Stimulated activated naive CD8-positive, alpha-beta T cell treated with anti-CD3 and anti-CD28 coated beads, Interleukin-15, Interleukin-2, amounts not matched to agents 100 U/mL and 50 U/mL, for 24 hours (primary cell): Measurements from ENCODE around the gene GPLD1.
A peak's percentile ranks its signal among the peaks of the same experiment; 100 is the strongest.

Source experiments
- ATAC-seq: fragments of 150-1000 bp; cut with Tn5 transposase; one replicate; pipeline ENCODE4 v1.10.0; 2021
- DNase-seq: peaks from one replicate; pipeline ENCODE4 v3.0.0; 2021

The GPLD1 gene

GRCh38 chr6:24455061-24455460 is 34.3 kb downstream of the GPLD1 start:
- ATAC-seq (no peak), DNase-seq (no peak)

DNA sequence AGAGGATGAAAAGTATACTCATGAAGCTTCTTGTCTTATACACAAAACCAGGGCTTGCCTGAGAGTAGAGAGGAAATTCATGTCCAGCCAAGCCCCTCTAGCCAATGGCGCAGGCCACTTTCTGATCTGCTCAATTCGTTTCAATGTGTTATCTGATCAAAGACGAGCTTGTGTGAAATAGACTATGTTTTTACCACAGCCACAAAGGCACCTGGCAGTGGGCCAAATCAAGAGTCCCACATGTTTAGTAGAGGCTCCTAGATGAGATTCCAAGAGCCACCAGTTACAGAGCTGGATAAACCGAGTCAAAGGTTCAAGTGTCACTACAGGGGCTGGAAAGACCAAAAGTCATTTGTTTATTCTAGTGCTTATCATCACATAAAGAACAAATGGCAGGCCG is 34.9 kb downstream of the GPLD1 start:
- DNase-seq (no peak), ATAC-seq (no peak)

GRCh38 chr6:24453921-24454320 is 35.5 kb downstream of the GPLD1 start:
- ATAC-seq: no peak

DNA sequence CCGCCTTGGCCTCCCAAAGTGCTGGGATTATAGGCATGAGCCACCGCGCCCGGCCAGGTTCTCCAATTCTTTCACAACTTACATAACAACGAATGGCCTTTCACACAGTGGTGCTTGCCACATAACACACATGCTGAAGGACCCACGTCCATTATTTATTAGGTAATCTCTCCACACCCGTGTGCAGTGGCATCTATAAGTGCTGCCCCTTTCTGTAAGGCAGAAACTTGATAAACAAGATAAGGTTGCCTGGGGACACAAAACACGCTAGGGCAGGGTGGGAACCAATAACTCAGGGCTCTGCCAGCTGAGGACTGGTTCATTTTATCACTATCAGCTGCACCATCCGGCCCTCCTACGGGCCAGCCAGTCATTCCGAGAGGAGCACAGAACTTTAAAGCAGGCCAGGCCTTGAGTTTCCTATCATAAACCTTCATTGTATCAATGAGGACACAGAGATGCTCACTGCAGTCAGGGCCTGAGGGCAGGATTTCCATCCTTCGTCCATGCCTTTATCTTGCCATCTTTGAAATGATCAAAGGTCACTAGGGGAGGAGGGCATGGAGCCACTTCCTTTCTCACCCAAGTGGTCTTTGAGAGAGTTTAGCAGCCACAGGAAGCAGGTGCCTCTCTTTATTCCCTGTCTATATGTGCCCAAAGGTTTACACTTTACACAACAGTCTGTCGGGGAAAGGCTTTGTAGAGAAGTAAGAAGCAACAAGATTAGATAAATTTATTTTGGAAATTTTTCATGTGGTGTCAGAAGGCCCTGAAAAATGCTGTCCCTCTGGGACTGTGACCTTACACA is 37.6 kb downstream of the GPLD1 start:
- no peak for DNase-seq
- ATAC-seq: no peak

More at GRCh38 chr6:24453921-24454320, 35.5 kb downstream of the GPLD1 start:
- no peak for DNase-seq

DNA sequence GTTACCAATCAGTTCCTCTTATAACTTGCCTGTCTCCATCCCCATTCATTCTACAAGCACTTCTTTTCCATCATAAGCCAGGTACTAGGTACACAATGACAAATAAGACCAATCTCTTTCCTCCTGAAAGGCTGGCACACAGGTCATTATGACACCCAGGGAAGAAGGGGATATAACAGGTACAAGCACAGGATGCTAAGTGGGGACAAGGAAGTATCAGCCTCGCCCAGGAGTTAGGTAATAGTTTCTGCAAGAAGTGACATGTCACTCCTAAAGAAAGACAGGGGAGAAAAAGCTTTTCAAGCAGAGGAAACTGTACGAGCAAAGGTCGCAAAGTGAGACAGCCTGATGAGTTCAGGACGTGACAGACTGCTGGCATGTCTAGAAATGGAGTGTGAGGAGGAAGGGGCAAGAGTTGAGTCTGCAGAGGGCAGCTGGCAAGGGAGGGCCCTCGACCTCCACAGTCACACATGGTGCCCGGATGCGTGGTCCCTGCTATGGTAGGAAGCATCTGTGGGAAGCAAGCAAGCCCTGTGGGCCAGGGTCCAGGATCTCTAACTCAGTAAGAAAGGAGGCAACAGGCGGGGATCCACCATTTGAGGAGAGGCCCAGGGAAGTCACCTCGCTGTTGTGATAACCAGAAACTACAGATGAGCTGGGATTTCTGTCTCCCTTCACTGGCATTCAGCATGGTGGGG is 40.4 kb downstream of the GPLD1 start:
- no peak for ATAC-seq
- no peak for DNase-seq

DNA sequence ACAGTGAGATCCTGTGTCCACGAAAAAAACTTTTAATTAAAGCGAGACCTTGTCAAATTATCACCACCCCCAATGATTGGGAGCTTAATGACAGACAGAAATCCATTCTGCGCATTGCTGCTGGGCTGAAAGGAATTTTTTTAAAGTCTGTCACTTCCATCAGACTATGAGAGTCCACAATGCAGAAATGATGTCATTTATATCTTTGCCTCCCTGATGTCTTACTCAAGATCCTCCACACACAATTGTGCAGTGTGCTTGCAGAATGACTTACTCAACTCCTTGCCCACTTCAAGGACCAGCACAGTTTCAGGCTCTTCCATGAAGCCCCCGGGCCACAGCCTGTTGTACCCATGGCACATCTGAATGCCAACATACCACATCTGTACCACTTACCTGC is 41.0 kb downstream of the GPLD1 start:
- no peak for ATAC-seq

GRCh38 chr6:24446670-24447069 is 42.7 kb downstream of the GPLD1 start:
- DNase-seq (no peak), ATAC-seq (no peak)

More for the DNA sequence above, 41.0 kb downstream of the GPLD1 start:
- DNase-seq: no peak

- ATAC-seq (no peak), DNase-seq (no peak)
Observed at GRCh38 chr6:24445704-24446103, 43.7 kb downstream of the GPLD1 start.

- DNase-seq: no peak
- ATAC-seq: no peak
Observed at GRCh38 chr6:24444588-24444987, 44.8 kb downstream of the GPLD1 start.

DNA sequence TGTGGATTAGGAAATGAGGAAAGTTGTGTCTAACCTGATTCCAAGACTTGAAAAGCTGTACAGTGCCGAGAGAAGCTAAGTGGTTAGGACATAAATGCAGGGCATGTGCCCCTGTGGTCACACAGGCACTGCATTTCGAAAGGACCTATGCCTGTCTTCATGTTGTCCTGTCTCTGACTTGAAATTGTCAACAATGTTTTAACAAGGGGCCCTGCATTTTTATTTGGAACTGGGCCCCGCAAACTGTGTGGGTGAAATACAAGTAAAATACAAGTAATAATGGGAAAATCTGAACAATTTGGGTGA is 47.8 kb downstream of the GPLD1 start:
- no peak for ATAC-seq
- DNase-seq: no peak

GRCh38 chr6:24440897-24441598 is 48.3 kb downstream of the GPLD1 start:
- DNase-seq (no peak), ATAC-seq (no peak)

GRCh38 chr6:24439858-24440539 is 49.4 kb downstream of the GPLD1 start:
- no peak for ATAC-seq
- no peak for DNase-seq

DNA sequence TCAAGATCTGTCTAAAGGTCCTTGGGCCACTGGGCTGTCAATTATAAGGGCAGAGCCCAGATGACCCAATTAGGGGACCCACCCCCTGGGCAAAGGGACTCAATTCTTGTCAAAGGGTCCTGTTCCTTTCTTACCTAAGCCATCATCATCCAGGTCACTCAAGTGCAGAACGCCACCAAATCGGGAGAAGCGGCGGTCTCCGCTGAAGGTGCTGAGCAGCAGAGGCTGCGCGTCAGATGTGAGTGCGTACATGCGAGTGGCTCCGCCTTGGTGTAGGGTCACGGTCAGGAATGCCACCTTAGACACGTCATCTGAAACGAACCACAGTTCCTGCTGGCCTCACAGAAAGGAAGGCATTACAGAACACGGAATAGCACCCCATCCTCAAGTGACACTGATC is 52.4 kb downstream of the GPLD1 start:
- no peak for ATAC-seq

GRCh38 chr6:24432611-24433010 is 56.8 kb downstream of the GPLD1 start:
- ATAC-seq (no peak), DNase-seq (no peak)

More for the DNA sequence above, 52.4 kb downstream of the GPLD1 start:
- no peak for DNase-seq

- peak; percentile 25 for DNase-seq
- no peak for ATAC-seq
Observed at GRCh38 chr6:24431045-24431451, 58.3 kb downstream of the GPLD1 start.

DNA sequence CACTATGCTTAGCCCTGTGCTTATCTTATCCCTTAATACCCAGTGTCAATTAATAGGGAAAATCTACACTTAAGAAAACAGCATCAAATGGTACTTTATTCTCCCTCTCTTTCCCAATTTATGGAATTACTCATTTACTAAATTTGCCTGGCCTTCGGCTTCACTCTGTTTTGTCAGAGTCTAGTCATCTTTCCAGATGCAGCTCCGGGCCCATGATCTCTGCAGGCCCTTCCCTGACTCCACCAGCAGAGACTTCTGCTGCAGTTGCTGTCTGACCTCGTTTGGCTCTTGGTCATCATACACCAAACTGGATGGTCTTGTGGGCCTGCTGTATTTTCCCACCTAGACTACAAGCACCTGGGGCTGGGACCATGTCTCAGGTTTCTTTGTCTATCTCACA is 59.3 kb downstream of the GPLD1 start:
- DNase-seq: no peak
- no peak for ATAC-seq

- ATAC-seq: no peak
- DNase-seq: no peak
Observed at GRCh38 chr6:24429146-24429545, 60.2 kb downstream of the GPLD1 start.

DNA sequence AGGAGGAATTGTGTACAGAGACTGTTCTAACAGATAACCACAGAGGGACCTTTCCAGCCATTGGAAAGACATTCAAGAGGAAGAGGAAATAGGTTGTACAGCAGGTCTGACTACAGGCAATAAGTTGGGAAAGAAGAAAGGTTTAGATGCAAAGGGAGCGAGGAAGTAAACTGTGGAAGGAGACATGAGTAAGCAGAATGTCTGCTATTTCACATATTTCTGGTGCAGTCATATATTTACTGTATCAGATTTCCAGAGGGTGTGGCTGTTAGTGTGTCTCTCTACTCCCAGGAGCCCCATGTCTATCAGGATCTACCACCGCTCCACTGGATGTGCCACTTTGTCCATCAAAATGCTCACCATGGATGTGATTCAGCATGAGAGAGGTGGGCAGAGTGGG is 60.8 kb downstream of the GPLD1 start:
- no peak for ATAC-seq
- DNase-seq: no peak

DNA sequence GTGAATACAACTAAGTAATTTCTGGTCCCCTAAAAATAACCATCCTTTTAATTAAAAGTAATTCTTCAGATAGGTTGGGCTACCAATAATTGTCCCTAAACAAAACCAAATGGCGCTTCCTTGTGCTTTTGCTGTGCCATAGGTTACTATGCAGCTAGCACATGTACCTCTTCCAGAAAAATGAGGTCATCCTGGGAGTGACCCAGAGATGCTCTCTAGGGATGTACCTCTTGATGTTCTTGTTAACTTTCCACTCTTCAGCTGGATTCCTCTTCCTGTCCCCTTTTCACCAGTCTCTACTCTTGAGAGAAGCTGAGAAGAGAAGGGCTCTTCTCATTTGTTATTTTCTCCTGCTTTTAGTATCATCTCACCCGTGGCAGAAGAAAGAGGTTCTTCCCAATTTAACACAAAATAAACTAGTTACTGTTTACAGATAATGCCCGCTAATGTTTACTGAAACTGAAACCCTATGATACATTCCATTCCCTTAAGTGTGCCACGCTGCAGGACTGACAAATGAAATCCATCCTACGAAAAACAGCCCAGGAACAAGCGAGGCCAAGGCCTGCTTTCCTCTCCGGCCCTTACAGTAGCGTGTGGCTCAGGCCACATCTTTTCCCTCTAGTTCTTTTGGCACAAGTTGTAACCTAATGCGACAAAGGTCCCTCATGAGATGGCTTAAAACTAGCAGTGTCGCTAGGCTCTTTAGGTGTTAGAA is 62.5 kb downstream of the GPLD1 start:
- DNase-seq (no peak), ATAC-seq (no peak)

GRCh38 chr6:24425091-24425490 is 64.3 kb downstream of the GPLD1 start:
- DNase-seq (no peak), ATAC-seq (no peak)

GRCh38 chr6:24419526-24419925 is 69.9 kb downstream of the GPLD1 start:
- DNase-seq: no peak
- ATAC-seq: no peak

DNA sequence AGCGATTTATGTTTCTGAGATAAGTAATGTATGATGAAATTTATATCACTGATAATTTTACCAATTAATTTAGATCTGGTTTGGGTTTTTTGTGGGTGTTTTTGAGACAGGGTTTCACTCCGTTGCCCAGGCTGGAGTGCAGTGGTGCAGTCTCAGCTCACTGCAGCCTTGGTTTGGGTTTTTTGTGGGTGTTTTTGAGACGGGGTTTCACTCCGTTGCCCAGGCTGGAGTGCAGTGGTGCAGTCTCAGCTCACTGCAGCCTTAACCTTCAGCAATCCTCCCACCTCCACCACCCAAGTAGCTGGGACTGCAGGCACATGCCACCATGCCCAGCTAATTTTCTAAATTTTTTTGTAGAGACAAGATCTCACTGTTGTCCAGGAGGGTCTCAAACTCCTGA is 73.6 kb downstream of the GPLD1 start:
- DNase-seq: no peak
- no peak for ATAC-seq
